Stomach (tissue), 9 donors: ENCODE results near the gene DLX6. TPM values are rescaled to one million over a fixed set of nuclear protein-coding genes. Genes with fewer than 3 reads are reported as not detected.
A peak's percentile ranks its signal among the peaks of the same experiment; 100 is the strongest.

ENCODE experiments used
- DNase-seq, 2 donors: peaks; one replicate each; pipeline versions ENCODE4 v3.0.0 to v3.0.0-alpha.2; 2013 to 2019
- H3K27ac ChIP-seq, 5 donors: fragments of 200-600 bp in 4 of 5; sonication (generic) in 4 of 5; one replicate each; pipeline ENCODE4 v1.5.1; 2013 to 2019; ENCODE audit warnings: mild to moderate bottlenecking in 1 of 5, moderate library complexity in 1 of 5
- H3K27me3 ChIP-seq, 3 donors: fragments of 200-600 bp; sonication (generic); one replicate each; pipeline ENCODE4 v1.5.1; 2017 to 2019; ENCODE audit warnings: mixed run types in 1 of 3
- H3K36me3 ChIP-seq, 4 donors: fragments of 200-600 bp; sonication (generic); 1 replicate in 3 of 4; 2 replicates in 1 of 4; pipeline ENCODE4 v1.5.1; 2016 to 2019
- H3K4me1 ChIP-seq, 4 donors: fragments of 200-600 bp; sonication (generic); one replicate each; pipeline ENCODE4 v1.5.1; 2016 to 2019
- H3K4me3 ChIP-seq, 4 donors: fragments of 200-600 bp; sonication (generic) in 3 of 4; one replicate each; pipeline ENCODE4 v1.5.1; 2016 to 2019; ENCODE audit warnings: mild to moderate bottlenecking in 1 of 4
- H3K9me3 ChIP-seq, 4 donors: fragments of 200-600 bp; sonication (generic); one replicate each; pipeline ENCODE4 v1.5.1; 2016 to 2019
- EP300 ChIP-seq: sonication (generic); formaldehyde crosslinking; IDR thresholded peaks from one replicate; pipeline ENCODE4 v1.6.1; 2017; ENCODE audit warnings: antibody characterized with exemption
- POLR2A ChIP-seq, 4 donors: fragments of 450-650 bp; IDR thresholded peaks; one replicate each; pipeline ENCODE4 v1.6.1; 2016; ENCODE audit warnings: antibody characterized with exemption in 4 of 4, control low read depth in 2 of 4, mild to moderate bottlenecking in 1 of 4, moderate library complexity in 1 of 4
- POLR2AphosphoS5 ChIP-seq, 3 donors: sonication (generic); formaldehyde crosslinking; IDR thresholded peaks; one replicate each; pipeline ENCODE4 v1.6.1; 2016; ENCODE audit warnings: antibody characterized with exemption in 3 of 3
- WGBS, 5 donors: extraction: QIAGEN DNeasy Blood & Tissue Kit in 3 of 5; methylation state at CpG; one replicate each; pipeline versions ENCODE4 v1.1.5 to v1.1.7; 2013 to 2018; 5-methylcytosine and 5-hydroxymethylcytosine counted together
- intact Hi-C: fragments of 100-400 bp; cut with DNase I; formaldehyde crosslinking; loops from one replicate; pipeline ENCODE4 v1.15.1; 2023; ENCODE audit warnings: low total_unique reads
- polyA plus RNA-seq, 3 donors: library from polyadenylated mRNA; stranded (reverse); fragments of 200-250 nt; gene quantifications; one replicate each; pipeline ENCODE4 v1.2.3, GENCODE V29; 2013
- total RNA-seq, 5 donors: library from RNA; depleted of rRNA; stranded (reverse); fragments of >200 nt; gene quantifications; one replicate each; pipeline versions ENCODE4 v1.1.0 to v1.2.3, GENCODE V29; 2014 to 2016
- TF ChIP-seq, protein P1 (sequence below), 7 experiments: fragments of 450-650 bp in 4 of 7; fragments of 200-600 bp in 3 of 7; sonication (generic) in 3 of 7; IDR thresholded peaks; one replicate each; pipeline ENCODE4 v1.5.1; 2016 to 2019; ENCODE audit warnings: antibody characterized with exemption in 7 of 7, control low read depth in 2 of 7, mild to moderate bottlenecking in 1 of 7
- donor health status: healthy with polysubstance abuse.
- donor health status: Bipolar disorder and iron deficiency.
- donor health status: healthy.

DLX6 gene
- total and polyA plus RNA-seq, 8 donors = 0.08 TPM; not detected in 7

DNA sequence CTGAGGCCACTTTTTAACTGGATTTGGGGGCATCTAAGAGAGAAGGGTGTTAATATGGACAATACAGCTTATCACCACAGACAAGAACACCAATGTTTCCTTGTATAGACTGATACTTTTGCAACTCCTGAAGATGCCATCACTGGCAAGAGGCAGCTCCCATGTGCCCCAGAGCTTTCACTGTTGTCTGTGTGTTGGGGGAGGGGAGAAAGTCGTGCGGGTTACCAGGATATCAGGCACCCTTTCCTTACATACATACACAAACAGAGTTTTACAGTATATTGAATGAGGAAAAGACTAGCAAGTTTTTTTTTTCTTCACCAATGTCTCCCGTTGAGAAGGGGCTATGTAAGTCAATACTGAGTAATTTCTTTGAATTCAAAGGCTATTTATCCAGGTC, 4.1 kb upstream of the DLX6 start:
- no peak for DNase-seq
- H3K9me3 ChIP-seq = peaks cover 0 to 15% (median 2%) of the 10 kb centered on the region in 4 donors
- no peak overlapping the region for H3K4me3 ChIP-seq
- TF ChIP-seq, protein P1, sequence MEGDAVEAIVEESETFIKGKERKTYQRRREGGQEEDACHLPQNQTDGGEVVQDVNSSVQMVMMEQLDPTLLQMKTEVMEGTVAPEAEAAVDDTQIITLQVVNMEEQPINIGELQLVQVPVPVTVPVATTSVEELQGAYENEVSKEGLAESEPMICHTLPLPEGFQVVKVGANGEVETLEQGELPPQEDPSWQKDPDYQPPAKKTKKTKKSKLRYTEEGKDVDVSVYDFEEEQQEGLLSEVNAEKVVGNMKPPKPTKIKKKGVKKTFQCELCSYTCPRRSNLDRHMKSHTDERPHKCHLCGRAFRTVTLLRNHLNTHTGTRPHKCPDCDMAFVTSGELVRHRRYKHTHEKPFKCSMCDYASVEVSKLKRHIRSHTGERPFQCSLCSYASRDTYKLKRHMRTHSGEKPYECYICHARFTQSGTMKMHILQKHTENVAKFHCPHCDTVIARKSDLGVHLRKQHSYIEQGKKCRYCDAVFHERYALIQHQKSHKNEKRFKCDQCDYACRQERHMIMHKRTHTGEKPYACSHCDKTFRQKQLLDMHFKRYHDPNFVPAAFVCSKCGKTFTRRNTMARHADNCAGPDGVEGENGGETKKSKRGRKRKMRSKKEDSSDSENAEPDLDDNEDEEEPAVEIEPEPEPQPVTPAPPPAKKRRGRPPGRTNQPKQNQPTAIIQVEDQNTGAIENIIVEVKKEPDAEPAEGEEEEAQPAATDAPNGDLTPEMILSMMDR (IDR thresholded peaks at IDR 0.05) = no peak
- TF ChIP-seq POLR2A (IDR thresholded peaks at IDR 0.05) (no peak), POLR2AphosphoS5 (IDR thresholded peaks at IDR 0.05) (no peak), EP300 (no peak)
- H3K27ac ChIP-seq = no peak overlapping the region
- intact Hi-C loops = no loop called here
- 9 to 23% (median 12%) methylated on average over 3 of the region's 3 CpGs for WGBS, 5 donors
- H3K36me3 ChIP-seq = no peaks in the 10 kb centered on the region
- peaks cover 38 to 100% (median 100%) of the 10 kb centered on the region in 3 donors for H3K27me3 ChIP-seq
- H3K4me1 ChIP-seq = peaks cover 15 to 54% (median 33%) of the 10 kb centered on the region in 4 donors

DNA sequence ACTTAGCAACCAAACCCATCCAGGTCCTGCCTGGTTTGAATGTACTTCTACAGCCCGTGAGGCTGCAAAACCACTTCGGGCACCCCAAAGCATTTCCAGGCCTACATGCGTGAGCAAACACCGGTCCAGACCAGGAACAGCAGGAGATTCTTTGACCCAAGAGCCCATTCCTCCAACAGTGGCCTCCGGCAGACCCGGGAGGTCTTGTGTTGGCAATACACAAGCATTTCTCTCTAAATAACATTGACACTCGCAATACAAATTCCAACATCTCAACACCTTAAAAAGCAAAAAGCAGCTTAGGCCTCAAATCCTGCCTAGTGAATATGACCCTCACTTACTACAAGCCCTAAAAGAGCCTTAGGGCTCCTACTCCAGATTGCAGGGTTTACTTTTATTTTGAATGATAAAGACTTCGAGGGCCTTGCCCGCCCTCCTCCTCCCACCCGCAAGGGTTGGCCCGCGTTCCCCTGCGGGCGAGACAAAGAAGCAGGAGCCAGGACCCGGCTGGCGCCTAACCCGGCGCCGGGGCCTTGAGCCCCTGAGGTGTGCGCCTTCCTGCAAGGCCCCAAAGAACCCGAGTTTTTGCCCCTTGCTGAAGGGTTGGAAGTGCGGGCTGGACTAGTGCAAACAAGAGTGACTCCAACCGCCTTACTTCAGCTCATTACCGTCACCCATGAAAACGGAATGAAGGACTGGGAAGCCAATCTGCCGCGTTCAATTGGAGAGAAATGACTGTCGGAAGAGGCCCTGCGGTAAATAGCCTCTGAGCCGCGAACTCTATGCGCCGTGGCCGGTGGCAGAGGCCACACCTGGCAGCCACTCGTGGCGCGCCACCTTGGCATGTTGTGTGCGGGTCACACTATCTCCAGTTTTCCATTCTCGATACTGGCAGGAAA, 3.4 kb upstream of the DLX6 start:
- peaks cover 0 to 15% (median 2%) of the 10 kb centered on the region in 4 donors for H3K9me3 ChIP-seq
- 28 to 40% (median 35%) methylated on average over 34 to 39 of the region's 39 CpGs for WGBS, 5 donors
- H3K27ac ChIP-seq = no peak overlapping the region
- no peaks in the 10 kb centered on the region for H3K36me3 ChIP-seq
- no peak overlapping the region for H3K4me3 ChIP-seq
- peaks cover 38 to 100% (median 100%) of the 10 kb centered on the region in 3 donors for H3K27me3 ChIP-seq
- peaks cover 22 to 57% (median 37%) of the 10 kb centered on the region in 4 donors for H3K4me1 ChIP-seq
- TF ChIP-seq, protein P1 (IDR thresholded peaks at IDR 0.05) = no peak
- TF ChIP-seq POLR2A (IDR thresholded peaks at IDR 0.05) (no peak), POLR2AphosphoS5 (IDR thresholded peaks at IDR 0.05) (no peak), EP300 (no peak)
- no peak for DNase-seq
- intact Hi-C loops = no loop called here

DNA sequence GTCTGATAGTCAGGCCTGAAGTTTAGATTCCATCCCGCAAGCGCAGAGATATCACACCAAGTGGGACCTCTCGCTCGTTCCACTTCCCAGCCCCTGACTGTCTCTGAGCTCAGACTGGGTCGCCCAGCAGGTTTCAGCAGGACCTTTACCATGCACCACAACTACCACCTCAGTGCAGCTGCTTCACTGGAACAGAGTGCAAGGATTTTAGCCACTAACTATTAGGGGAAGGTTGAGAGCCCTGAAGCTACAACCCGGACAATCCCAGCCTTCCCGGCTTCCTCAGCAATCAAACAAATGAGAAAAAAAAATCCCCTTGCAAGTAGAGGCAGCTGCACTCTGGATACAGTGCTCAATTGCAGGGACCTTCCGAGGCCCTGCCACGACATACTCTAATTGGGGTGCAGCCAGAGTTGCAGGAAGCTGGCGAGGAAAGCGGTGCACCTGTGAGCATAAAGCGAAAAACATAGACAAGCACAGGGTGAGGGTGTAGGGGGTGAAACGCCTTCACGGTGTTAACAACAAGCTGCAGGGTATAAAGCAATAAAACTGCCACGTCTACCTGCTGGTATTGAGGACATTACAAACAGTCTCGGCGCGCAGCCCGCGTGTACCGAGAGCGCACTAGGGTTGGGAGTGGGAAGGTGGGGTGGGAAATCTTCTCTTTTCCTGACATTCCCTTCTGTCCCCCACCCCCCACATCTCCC, 2.6 kb upstream of the DLX6 start:
- DNase-seq = peak in 1 of 2 donors; percentile 8
- H3K4me1 ChIP-seq = peaks cover 26 to 54% (median 36%) of the 10 kb centered on the region in 4 donors
- TF ChIP-seq POLR2A (IDR thresholded peaks at IDR 0.05) = no peak
- no peak for TF ChIP-seq POLR2AphosphoS5 (IDR thresholded peaks at IDR 0.05)
- TF ChIP-seq, protein P1 (IDR thresholded peaks at IDR 0.05) = no peak
- TF ChIP-seq EP300 = no peak
- WGBS, 5 donors = 17 to 29% (median 17%) methylated on average over 17 to 22 of the region's 22 CpGs
- no peak overlapping the region for H3K4me3 ChIP-seq
- intact Hi-C loops = no loop called here
- peaks cover 0 to 15% (median 2%) of the 10 kb centered on the region in 4 donors for H3K9me3 ChIP-seq
- peaks cover 45 to 100% (median 100%) of the 10 kb centered on the region in 3 donors for H3K27me3 ChIP-seq
- no peaks in the 10 kb centered on the region for H3K36me3 ChIP-seq
- no peak overlapping the region for H3K27ac ChIP-seq
